T-helper 1 cell (primary cell): Measurements from ENCODE around the gene COQ2.

ENCODE experiments used
- DNase-seq, 5 donors: peaks; one replicate each; pipeline ENCODE4 v3.0.0-alpha.2; 2012 to 2020

COQ2 gene

DNA sequence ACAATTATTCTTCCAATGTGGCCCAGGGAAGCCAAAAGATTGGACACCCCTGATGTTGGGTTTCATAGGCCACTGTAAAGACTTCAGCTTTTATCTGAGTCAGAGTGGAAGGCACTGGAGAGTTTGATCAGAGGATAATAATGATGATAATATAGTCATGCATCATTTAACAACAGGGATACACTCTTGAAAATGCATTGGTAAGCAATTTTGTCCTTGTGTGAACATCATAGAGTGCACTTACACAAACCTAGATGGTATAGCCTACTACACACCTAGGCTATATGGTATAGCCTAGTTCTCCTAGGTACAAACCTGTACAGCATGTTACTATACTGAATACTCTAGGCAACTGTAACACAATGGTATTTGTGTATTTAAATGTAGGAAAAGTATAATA, 70.5 kb downstream of the COQ2 start:
- no peak for DNase-seq
